ENCODE results near the gene GPS1.

Gene GPS1

DNA sequence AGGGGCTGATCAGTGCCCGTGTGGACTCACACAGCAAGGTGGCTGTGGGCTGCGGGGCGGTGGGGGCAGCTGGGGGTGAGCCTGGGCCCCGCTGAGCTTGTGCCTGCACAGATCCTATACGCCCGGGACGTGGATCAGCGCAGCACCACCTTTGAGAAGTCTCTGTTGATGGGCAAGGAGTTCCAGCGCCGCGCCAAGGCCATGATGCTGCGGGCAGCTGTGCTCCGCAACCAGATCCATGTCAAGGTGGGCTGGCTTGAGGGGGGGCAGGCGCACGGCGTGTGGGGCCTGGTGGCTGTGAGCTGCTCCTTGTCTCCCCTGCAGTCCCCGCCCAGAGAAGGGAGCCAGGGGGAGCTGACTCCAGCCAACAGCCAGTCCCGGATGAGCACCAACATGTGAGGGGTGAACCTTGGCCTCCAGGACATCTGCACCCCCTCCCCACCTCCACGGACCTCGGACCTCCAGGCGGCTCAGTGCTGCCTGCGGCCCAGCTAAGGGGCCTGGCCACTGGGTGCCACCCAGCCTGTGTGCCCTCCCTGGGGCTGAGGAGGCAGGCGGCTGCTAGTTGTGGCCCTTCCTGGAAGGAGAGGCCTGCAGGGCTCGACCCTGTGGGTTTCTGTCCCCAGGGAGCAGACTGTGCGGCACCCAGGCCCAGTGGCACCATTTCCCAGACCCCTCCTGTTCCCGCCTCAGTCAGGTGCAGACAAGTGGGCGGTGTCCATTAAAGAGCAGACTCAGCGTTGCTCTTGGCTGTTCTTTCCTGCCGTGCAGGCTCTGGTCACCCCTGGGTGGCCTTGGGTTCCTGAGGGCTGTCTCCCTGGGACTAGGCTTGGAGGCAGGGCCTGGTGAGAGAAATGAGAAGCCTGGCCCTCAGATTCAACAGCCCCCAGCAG, 5.3 kb downstream of the GPS1 start:
- DNase-seq (ENCODE audit: low read depth in 2 of 2, low spot score in 1 of 2): no peak

DNA sequence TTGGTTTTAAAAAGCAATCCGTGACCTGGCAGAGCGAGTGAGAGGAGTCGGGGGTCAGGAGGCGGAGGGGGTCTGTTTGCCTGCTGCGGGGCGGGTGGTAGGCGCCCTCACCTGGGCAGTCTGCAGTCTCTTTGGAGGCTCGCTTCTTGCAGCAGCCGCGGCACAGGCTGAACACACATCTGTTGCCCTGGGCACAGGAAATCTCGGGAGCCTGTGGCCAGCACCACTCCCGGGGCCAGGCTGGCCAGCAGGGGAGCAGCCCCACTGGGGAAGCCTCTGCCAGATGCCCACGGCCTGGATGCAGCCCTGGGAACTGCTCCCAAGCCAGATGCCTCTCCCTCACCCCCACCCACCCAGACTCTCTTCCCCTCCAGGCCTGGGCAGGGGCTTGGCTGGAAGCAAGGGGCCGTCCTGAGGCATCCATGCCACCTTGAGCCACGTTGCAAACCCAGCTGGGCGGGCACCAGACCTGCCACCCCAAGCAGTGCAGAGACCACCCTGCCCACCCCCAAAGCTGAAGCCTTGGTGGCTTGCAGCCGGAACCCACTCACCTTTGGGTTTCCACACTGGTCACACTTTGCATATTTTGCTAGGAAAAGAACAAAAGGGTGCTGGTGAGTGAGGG, 6.6 kb downstream of the GPS1 start:
- no peak for DNase-seq (ENCODE audit: low read depth in 2 of 2, low spot score in 1 of 2)

DNA sequence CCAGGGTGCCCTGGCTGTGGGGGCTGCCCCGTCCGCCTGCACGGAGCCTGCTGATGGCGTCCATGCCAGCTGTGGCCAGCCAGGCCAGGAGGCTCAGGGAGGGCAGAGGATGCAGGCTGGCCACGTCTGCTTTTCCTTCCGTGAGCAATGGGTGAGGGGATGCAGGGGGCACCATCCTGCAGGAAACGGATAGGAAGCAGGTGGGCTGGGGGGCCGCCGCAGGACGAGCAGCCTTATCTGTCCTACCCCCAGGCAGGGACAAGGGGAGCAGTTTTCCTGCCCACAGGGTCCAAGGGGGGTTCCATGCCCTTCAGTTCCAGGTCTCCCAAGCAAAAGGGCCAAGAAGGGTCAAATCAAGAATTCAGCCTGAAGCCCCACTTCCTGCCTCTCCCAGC, 7.2 kb downstream of the GPS1 start:
- DNase-seq (ENCODE audit: low read depth in 2 of 2, low spot score in 1 of 2): no peak

DNA sequence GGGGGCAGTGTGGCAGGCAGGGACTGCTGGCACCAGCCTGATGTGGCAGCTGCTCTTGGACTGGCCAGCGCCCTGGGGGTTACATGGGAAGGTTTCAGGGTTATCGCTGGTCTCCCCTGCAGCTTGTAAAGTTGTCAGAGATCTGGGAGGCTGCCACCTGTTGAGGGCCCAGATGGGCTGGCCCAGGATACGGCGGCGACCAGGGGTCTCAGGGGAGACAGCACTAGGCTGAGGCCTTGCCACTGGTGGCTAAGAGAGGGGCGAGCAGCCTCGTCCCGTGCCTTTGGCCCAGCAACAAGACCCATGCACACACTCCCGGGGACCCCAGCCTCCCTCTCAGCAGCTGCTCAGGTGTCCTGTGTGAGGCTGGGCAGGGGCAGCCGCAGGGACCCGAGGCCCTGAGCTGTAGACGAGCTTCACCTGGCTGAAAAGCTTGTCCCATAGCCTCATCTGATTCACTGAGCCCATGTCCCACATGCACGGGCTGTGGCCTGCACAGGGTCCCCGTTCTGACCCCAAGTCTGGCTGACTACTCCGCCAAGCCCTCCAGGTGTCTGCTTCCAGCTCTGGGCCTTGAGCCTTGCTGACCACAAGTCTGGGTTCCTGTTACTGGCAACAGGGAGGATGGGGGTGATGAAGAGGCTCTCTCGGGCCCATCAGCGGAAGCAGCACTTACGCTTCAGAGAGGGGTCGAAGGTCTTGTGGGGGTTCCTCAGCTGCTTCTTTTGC, 7.7 kb downstream of the GPS1 start:
- DNase-seq (ENCODE audit: low read depth in 2 of 2, low spot score in 1 of 2): no peak

DNA sequence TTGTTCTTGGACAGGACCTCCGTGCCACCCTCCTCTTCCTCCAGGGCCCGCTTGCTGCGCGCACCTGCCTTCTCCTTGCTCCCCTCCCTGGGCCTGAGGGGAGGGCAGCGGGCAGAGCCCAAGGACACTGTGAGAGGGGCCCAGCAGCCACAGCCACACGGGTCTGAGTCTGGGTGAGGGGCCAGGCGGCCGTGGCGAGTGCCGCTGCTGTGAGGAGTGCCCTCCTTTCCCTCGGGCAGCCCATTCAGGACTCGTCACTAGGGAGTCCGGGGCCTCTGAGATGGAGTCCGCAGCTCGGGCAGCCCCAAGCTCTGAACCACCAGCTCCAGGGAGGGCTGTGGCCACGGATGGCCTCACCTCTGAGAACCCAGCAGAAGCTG, 8.3 kb downstream of the GPS1 start:
- no peak for DNase-seq (ENCODE audit: low read depth in 2 of 2, low spot score in 1 of 2)

DNA sequence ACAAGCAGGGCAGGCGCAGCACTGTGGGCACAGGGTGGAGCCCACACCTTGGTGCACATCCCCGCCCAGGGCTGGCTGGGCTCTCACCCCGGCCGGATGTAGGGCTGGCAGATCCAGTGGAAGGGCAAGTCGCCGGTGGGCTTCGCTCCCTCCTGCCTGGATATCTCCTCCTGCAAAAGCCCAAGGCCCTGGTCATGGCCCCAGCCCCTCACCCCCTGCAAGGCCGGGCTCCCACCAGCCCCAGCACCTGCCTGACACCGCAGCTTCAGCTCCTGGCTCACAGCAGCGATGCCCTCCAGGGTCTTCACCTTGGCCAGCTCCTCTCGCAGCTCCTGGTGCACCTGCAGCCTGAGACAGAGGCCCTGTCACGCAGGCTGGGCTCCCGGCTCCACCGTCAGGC, 8.9 kb downstream of the GPS1 start:
- DNase-seq (ENCODE audit: low read depth in 2 of 2, low spot score in 1 of 2): no peak

DNA sequence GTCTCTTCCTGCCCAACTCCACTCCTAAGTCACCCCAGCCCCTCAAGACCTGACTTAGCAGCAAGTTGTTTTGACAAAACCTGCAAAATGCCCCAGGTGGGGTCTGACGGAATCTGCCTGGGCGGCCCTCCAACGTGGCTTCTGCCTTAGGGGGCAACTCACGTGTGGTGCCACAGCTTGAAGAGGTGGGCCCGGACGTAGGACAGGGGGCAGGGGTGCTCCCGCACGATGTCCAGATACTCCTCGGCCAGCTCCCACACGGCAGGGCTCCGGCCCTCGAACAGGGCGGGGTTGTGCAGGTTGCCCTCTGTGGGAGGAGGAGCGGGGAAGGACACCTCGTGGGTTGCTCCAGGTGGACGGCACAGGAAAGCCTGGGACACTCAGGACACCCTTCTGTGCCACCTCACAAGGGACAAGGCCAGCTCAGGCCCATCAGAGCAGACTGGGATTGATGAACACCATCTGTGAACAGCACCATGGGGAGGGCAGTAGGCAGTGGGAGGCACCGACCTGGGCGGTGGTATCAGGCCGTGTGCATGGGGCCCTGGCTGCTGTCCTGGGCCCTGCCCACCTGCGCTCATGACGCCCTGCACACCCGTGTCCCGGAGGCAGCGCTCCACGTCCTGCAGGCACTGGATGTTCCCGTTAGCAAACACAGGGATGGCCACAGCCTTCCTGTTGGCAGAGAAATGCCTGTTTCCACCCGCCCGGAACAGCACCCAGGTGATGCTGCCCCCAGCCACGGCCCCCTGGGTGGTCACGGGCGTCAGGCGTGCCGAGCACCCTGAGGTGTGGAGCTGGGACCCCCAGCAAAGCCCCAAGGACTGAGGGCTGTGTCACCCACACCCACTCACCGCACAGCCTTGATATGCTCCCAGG, 9.6 kb downstream of the GPS1 start:
- no peak for DNase-seq (ENCODE audit: low read depth in 2 of 2, low spot score in 1 of 2)

DNA sequence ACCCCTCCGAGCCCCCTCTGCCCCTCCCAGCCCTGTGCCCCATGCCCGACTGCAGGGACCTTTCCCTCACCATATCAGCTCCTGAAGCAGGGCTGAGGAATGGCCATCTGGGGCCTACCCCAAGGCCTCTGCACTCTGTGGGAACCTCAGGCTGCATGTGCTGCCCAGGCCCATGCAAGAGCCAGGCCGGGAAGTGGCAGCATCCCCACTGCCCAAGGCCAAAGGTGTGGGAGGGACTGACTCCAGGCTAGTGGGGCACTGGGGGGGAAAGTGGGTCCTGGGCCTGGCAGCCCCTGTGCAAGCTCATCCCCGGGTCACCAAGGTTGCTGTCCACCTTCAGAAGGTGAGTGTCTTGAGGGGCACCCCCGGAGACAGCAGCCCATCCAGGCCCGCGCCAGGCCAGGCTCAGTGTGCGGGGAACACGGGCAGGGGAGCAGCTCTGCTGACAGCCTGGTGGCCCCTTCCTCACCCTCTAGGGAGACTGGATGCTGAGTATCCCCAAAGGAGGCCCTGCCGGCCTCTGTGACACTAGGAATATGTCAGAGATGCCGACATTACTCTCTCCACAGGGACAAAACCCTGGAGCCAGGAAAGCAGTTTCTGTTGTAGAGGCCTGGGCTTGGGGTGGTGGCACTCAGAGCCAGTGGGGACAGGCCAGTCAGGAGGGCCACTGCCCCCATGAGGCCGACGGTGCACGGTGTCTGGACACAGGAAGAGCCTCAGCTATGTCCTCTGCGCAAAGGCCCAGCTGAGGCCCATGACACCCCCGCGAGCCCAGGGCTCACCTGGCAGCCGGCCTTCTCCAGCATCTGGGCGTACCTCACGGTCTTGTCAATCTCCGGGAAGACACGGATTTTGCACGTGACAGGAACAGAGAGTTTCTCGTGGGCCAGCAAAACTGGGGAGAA, 10.6 kb downstream of the GPS1 start:
- DNase-seq (ENCODE audit: low read depth in 2 of 2, low spot score in 1 of 2): no peak

DNA sequence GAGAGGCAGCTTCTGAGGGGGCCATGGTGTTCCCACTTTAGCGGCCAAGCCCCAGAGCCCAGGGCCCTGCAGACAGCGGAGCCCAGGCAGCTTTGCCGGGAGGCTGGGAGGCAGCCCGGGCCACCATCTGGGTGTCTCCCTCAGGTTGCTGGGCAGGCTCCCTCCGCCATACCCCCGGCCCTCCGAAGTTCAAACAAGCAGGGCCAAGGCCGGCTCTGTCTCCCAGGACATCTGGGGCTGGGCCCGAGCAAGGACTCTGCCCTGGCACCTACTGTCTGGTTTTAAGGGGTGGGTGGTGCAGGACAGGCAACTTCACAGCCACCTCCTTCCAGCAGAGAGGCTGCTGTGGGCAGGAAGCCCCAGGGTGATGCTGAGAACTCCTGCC, 11.3 kb downstream of the GPS1 start:
- no peak for DNase-seq (ENCODE audit: low read depth in 2 of 2, low spot score in 1 of 2)

DNA sequence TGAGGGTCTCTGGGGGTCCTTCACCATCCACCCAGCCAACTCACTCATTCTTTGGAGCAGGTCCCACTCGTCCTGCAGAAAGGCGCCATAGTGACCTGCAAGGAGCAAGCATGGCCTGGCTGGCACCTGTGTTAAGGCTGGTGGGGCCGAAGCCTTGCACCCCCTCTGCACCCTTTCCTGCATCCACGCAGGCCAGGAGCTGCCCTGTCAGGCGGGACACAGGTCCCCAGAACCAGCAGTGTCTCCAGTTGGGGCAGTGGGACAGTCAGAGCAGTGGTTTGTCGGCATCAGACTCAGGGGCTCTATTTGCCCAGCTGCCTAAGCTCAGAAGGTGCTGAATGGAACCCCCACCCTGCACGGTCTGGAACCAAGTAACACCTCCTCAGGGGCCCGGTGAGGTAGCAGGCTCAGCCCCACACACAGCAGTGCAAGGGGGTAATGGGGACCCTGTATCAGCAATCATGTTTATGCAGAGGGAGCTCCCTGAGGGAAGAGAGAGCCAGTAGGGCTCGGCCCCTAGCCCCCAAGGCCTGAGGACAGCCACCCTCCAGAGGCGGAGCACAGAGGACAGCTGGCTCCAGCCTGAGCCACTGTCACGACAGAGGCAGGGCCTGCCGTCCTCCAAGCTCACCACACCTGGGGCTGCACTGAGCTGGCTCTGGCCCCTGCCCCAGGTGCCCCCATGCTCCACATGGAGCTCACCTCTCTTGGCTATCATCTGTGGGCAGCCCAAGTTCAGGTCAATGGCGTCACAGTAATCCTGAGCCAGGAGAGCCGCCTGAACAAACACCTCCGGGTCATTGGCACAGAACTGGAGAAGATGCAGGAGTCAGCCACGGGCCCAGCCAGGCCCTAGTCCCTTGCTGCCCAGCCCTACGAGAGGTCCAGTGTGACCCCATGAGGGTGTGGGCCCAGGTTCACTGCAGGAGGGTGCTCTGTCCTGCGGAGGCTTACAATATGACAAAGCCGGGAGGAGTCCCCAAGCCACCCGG, 12.0 kb downstream of the GPS1 start:
- no peak for DNase-seq (ENCODE audit: low read depth in 2 of 2, low spot score in 1 of 2)

DNA sequence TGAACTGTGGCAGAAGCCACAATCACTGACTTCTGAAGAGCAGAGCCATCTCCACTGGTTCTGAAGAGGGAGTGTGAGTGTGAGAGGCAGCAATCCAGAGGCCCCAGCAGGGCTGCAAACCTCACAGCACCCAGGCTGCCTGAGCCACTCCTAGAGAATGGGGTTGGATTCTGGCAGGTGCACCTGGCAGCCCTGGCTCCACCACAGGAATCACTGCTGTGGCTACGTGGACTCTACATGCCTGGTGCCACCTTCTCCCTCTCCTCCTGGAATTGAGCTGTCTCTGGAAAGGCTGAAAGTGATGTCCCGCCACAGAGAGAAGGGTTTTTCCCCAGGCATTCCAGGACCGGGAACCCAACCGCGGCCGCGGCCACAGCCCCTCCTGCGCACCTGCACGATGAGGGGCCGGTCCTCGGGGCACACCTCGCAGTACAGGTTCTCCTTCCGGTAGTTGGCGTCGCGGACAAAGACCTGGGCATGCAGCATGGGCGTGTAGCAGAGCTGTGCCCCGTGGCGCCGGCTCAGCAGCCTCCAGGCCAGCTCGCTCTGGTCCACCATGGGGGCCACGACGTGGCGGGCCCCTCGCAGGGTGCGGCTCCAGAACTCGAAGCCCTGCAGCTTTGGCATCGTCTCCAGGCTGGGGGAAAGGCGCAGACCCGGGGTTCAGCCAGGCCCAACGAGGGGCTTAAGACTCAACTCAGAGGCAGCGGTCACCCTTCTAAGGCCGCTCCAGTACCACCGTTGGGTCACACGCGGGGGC, 12.9 kb downstream of the GPS1 start:
- no peak for DNase-seq (ENCODE audit: low read depth in 2 of 2, low spot score in 1 of 2)

DNA sequence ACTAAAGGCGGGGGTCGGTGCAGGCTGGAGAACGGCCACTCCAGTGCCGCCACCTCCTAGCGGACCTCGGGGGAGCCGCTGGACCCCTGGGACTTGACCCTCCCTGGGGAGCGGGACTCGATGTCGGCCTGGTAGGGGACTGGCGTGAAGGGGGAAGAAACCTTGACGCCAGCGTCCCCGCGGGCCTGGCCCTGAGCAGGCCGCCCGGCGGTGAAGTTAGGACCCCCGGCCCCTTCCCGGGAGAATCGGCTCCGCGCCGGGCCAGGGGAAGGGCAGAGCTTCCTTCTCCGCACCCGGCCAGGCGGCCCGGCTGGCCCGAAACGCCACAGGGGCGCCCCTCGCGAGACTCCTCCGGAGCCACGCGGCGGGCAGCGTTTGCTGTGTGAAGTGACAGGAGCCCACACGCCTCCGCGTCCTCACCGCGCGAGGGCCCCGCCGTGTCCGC, 13.5 kb downstream of the GPS1 start:
- DNase-seq (ENCODE audit: low read depth in 2 of 2, low spot score in 1 of 2): no peak

DNA sequence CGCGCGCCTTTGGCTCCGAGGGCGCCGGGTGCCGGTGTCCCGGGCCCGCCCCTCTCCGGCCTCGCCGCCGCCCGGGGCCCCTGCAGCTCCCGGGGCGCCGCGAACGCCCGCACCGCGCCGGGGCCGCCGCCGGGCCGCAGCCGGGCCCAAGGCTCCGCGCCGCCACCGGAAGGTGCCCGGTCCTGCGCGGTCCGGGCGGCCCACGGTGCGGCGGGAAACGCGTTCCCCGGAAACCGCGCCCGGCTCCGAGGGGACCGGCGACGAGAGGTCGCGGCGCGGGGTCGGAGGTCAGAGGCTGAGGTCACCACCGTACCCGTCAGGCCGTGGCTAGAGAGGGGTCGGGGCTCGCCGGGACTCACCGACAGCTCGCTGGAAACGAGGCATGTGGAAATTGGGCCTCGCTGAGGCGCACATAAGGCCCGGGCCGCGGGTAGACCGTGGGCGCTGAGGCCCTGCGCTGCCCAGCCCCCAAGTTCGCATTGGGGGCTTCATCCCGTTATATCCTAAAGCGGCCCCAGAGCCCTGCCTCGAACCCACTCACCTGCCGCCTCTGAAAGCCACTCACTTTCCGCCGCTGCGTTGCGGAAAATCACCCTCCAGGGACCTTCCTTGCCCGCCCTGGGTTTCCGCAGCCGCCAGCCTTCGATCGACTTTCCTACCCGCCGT, 14.1 kb downstream of the GPS1 start, which contains the start of gene DUS1L:
DUS1L (minus strand) TSS at position 167 of the 666 bp plus-strand sequence. CDS start 745 bp downstream, outside the sequence.
- peak; percentile 35 to 50 for DNase-seq (ENCODE audit: low read depth in 2 of 2, low spot score in 1 of 2)

DNA sequence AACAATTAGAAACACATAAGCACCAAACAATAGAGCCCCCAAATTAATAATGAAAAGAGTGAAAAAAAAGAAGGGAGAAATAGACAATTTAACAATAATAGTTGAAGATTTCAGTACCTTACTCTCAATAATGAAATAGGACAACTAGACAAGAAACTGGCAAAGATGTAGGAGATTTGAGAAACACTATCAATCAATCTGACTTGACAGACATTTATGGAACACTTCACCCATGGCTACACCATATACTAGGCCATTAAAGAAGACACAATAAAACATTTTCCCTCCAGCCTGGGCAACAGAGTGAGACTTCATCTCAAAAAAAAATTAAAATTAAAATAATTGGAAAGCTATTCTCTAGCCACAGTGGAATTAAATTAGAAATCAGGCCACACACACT, 18.9 kb downstream of the GPS1 start:
- DNase-seq (ENCODE audit: low read depth in 2 of 2, low spot score in 1 of 2): no peak

DNA sequence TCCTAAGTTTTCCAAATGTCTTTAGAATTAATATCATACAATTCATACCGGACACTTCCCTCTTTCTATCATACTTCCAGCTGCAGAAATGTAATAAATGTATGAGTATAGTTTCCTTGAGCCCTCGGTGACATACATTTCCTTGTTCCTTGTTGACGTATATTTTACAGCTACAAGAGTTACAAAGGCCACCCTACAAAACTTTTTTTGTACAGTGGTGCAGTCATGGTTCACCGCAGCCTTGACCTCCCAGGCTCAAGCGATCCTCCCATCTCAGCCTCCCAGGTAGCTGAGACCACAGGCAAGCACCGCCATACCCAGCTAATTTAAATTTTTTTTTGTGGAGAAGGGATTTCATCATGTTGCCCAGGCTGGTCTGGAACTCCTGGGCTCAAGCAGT, 21.1 kb downstream of the GPS1 start:
- DNase-seq (ENCODE audit: low read depth in 2 of 2, low spot score in 1 of 2): no peak

DNA sequence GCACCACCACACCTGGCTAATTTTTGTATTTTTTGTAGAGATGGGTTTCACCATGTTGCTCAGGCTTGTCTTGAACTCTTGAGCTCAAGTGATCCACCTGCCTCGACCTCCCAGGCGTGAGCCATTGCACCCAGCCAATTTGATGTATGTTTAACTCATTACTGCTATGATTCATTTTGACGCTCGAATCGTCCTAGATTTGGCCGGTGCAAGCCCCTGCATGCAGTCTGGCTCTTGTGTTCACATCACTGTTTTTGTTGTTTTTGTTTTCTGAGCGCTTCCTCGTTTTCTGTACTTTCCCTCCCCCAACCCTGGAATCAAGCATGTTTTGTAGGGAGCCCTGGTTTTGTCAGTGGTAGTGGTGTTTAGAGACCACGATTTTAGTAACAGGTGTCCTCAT, 21.7 kb downstream of the GPS1 start:
- DNase-seq (ENCODE audit: low read depth in 2 of 2, low spot score in 1 of 2): no peak

DNA sequence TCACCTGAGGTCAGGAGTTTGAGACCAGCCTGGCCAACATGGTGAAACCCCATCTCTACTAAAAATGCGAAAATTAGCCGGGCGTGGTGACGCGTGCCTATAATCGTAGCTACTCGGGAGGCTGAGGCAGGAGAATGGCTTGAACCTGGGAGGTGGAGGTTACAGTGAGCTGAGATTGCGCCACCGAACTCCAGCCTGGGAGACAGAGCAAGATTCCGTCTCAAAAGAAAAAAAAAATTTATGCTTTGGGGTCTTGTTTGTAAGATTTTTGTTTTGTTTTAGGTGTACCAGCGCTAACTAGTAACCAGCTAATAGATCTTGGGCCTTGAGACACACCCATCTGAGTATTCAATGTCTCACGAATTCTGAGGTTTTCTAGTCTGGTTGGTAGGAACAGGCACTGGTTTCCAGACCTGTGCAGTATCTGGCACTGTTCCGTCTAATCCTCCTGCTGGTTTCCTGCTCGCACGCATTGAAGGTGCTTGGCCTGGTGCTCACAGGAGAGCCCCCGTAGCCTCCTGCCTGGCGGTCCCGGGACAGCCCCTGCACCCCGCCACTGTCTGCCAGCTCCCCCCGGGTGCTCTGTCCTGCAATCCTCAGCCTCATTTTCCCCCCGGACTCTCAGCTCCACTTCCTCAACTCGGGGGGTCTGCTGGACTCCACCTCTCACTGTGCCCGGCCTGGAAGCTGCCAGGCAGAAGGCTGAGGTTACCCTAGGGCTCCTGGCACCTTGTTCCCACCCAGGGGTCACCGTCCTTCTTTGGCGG, 24.5 kb downstream of the GPS1 start:
- DNase-seq (ENCODE audit: low read depth in 2 of 2, low spot score in 1 of 2): no peak

Data from stimulated activated CD8-positive, alpha-beta memory T cell treated with anti-CD3 and anti-CD28 coated beads, Interleukin-4, amount 100 ng/mL, for 4 hours (primary cell).